Psoas muscle (tissue), 8 donors: ENCODE results near the gene APAF1. TPM values are rescaled to one million over a fixed set of nuclear protein-coding genes. Genes with fewer than 3 reads are reported as not detected.

ENCODE experiments used
- ATAC-seq, 4 donors: fragments of 200-7000 bp; cut with Tn5 transposase; one replicate each; pipeline ENCODE4 v1.9.1; 2020; ENCODE audit warnings: moderate library complexity in 3 of 4, mild to moderate bottlenecking in 2 of 4
- DNase-seq, 2 donors: peaks; one replicate each; pipeline ENCODE4 v3.0.0-alpha.2; 2020
- H3K27ac ChIP-seq: fragments of 200-600 bp; one replicate; pipeline ENCODE4 v1.8.0; 2022
- H3K27me3 ChIP-seq, 3 donors: fragments of 200-600 bp in 1 of 3; one replicate each; pipeline versions ENCODE4 v1.6.1 to v1.8.0; 2013 to 2022; ENCODE audit warnings: low read length in 2 of 3, mild to moderate bottlenecking in 2 of 3, moderate library complexity in 1 of 3; ENCODE audit not compliant: insufficient read depth in 3 of 3
- H3K36me3 ChIP-seq, 2 donors: fragments of 200-600 bp in 1 of 2; one replicate each; pipeline versions ENCODE4 v1.6.1 to v1.8.0; 2013 to 2022; ENCODE audit warnings: low read depth in 1 of 2, mild to moderate bottlenecking in 1 of 2, moderate library complexity in 1 of 2; ENCODE audit not compliant: insufficient read depth in 1 of 2
- H3K4me1 ChIP-seq: fragments of 200-600 bp; one replicate; pipeline ENCODE4 v1.8.0; 2022
- H3K4me3 ChIP-seq: fragments of 200-600 bp; one replicate; pipeline ENCODE4 v1.8.0; 2022; ENCODE audit warnings: mild to moderate bottlenecking
- H3K9me3 ChIP-seq: fragments of 200-600 bp; one replicate; pipeline ENCODE4 v1.8.0; 2022
- WGBS, 3 donors: extraction: QIAGEN DNeasy Blood & Tissue Kit; methylation state at CpG; one replicate each; pipeline versions ENCODE4 v1.1.6 to v1.1.7; 2013; 5-methylcytosine and 5-hydroxymethylcytosine counted together
- intact Hi-C, 2 donors: fragments of 100-400 bp; cut with DNase I; formaldehyde crosslinking; loops; one replicate each; pipeline versions ENCODE4 v1.11.0 to v1.14.2; 2022
- polyA plus RNA-seq, 3 donors: library from polyadenylated mRNA; stranded (reverse); fragments of 200-250 nt; gene quantifications; one replicate each; pipeline ENCODE4 v1.2.3, GENCODE V29; 2013
- total RNA-seq, 4 donors: library from RNA; stranded (reverse); fragmentation: NEBNext Ultra II Directional in 2 of 4; extraction: Animal tissue kit (Norgen Biotek cat#: 25700) in 2 of 4; gene quantifications; one replicate each; pipeline versions ENCODE4 v1.2.1 to v1.2.4, GENCODE V29; 2021 to 2023
- TF ChIP-seq, protein P1 (sequence below): fragments of 200-600 bp; IDR thresholded peaks from one replicate; pipeline ENCODE4 v1.8.0; 2022; ENCODE audit warnings: antibody characterized with exemption
- donor health status: healthy with polysubstance abuse.
- donor health status: DM: no; HTN: no; CAD: no; lungs with moderate emphysema.
- donor health status: Bipolar disorder and iron deficiency.
- donor health status: healthy.
- donor health status: DM: yes; HTN: yes; CAD: no.
- donor health status: DM: no; HTN: no; CAD: no.
- donor health status: DM: no; HTN: no; CAD: no.
- donor health status: DM: yes; HTN: yes; CAD: no.

APAF1 gene
- total and polyA plus RNA-seq, 7 donors = 2.0 to 10.2 (median 4.3) TPM

DNA sequence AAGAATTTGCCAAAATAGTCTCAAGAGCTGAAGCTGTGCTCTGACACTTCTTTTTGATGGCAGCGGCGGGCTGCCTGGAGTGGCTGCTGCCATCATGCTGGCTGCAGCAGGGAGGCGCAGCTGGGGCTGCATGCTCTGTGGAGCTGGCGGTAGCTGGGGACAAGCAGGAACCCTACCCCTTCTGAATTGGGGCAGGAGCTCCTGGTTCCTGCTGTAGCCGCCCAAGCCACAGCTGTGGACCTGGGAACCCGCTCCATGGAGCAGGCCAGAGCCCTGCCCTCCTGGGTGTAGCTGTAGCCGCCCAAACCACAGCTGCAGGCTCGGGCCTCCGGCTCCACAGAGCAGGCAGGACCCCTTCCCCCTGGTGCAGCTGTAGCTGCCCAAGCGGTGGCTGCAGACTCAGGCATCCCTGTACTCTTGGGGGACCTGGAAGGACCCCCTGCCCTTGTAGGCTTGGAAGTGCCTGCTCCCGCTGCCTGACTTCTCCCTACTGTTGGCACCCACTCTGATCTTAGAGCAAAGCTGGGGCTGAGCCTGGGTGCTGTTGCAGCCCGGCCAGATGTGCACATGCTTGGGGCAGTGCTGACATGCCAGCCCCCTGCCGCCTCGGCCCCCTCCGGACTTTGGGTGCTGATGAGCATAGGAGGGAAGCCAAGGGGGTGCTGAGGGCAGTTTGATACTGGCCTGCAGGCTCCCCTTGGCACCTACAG lies 33.3 kb downstream of the APAF1 start:
- ATAC-seq (no peak), DNase-seq (no peak)
- Histone ChIP-seq H3K36me3 (peaks cover 9 to 92% of the 10 kb centered on the region in 2 donors), H3K9me3 (no peaks in the 10 kb centered on the region), H3K4me3 (no peak overlapping the region), H3K27ac (no peak overlapping the region), H3K4me1 (no peaks in the 10 kb centered on the region), H3K27me3 (no peaks in the 10 kb centered on the region)
- intact Hi-C loops = no loop called here
- 93 to 96% (median 93%) methylated on average over 15 of the region's 15 CpGs for WGBS, 3 donors
- TF ChIP-seq, protein P1, sequence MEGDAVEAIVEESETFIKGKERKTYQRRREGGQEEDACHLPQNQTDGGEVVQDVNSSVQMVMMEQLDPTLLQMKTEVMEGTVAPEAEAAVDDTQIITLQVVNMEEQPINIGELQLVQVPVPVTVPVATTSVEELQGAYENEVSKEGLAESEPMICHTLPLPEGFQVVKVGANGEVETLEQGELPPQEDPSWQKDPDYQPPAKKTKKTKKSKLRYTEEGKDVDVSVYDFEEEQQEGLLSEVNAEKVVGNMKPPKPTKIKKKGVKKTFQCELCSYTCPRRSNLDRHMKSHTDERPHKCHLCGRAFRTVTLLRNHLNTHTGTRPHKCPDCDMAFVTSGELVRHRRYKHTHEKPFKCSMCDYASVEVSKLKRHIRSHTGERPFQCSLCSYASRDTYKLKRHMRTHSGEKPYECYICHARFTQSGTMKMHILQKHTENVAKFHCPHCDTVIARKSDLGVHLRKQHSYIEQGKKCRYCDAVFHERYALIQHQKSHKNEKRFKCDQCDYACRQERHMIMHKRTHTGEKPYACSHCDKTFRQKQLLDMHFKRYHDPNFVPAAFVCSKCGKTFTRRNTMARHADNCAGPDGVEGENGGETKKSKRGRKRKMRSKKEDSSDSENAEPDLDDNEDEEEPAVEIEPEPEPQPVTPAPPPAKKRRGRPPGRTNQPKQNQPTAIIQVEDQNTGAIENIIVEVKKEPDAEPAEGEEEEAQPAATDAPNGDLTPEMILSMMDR = no peak

DNA sequence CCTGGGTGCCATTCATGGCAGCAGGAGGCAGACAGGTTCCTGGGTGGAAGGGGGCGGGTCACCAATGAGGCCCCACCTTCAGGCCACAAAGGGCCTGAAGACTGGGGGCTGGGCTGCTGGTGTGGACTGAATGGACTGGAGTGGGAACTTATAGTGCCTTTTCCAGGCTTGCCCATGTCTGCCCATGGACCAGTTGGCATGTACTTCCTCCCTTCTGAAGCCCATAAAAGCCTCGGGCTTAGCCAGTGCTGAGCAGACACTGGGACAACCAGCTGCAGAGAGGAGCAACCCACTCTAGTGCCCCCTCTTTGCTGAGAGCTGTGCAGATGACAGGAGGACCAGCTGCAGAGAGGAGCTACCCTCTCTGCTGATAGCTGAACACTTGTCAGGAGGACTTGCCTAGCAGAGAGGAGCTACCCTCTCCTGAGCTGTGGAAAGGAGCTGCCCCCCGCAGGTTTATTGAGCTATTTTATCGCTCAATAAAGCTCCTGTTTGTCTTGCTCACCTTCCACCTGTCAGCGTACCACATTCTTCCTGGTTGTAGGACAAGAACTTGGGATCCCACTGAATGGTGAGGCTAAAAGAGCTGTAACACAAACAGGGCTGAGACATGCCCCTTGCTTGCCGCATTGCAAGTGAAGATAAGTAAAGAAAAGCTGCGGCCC lies 34.0 kb downstream of the APAF1 start:
- no peak for DNase-seq
- WGBS, 3 donors = 92 to 98% (median 94%) methylated on average over 7 of the region's 7 CpGs
- Histone ChIP-seq H3K27me3 (no peaks in the 10 kb centered on the region), H3K27ac (no peak overlapping the region), H3K9me3 (no peaks in the 10 kb centered on the region), H3K4me1 (no peaks in the 10 kb centered on the region), H3K36me3 (peaks cover 9 to 92% of the 10 kb centered on the region in 2 donors), H3K4me3 (no peak overlapping the region)
- TF ChIP-seq, protein P1 = no peak
- intact Hi-C loops = no loop called here
- ATAC-seq = no peak

DNA sequence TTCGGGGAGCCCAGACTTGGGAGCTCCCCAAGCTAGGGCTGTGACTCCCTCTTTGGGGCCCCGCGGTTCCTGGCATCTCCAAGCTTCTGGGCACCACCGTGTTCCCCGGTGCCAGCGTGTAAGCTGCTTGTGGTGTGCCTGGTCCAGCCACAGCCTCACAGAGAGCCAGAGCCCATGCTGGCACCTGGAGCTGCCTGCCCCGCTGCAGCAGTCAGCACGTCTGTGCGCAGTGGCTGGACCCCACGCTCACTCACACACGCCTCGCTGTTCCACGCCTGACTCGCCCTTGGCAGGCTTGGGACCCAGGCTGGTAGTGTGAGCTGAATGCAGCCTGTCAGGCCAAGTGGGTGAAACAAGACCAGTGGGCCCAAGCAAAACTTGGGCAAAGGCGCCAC lies 34.5 kb downstream of the APAF1 start:
- H3K9me3 ChIP-seq = no peaks in the 10 kb centered on the region
- H3K27me3 ChIP-seq = no peaks in the 10 kb centered on the region
- peaks cover 9 to 90% of the 10 kb centered on the region in 2 donors for H3K36me3 ChIP-seq
- H3K4me3 ChIP-seq = no peak overlapping the region
- ATAC-seq (no peak), DNase-seq (no peak)
- TF ChIP-seq, protein P1 = no peak
- intact Hi-C loops = no loop called here
- no peak overlapping the region for H3K27ac ChIP-seq
- WGBS, 3 donors = 93 to 97% (median 95%) methylated on average over 15 of the region's 15 CpGs
- H3K4me1 ChIP-seq = no peaks in the 10 kb centered on the region

DNA sequence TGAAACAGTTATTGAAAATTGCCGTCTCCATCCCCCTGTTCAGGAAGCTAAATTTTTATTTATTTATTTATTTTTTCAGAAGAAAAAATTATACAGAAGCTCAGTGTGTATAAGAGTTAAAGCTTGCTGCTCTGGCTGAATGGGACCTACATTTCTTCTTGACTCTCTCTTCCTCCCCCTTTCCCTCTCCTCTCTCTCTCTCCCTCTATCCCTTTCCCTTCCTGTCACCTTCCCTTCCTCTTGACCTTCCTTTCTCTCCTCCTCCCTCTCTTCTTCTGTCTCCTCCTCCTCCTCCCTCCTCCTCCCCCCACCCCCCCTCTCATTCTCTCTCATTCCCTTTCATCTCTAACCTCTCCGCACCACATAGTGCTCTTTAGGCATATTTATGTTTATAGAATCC lies 39.1 kb downstream of the APAF1 start:
- Histone ChIP-seq H3K4me1 (no peaks in the 10 kb centered on the region), H3K9me3 (no peaks in the 10 kb centered on the region), H3K4me3 (no peak overlapping the region), H3K36me3 (peaks cover 9 to 99% of the 10 kb centered on the region in 2 donors), H3K27me3 (no peaks in the 10 kb centered on the region), H3K27ac (no peak overlapping the region)
- DNase-seq (no peak), ATAC-seq (no peak)
- TF ChIP-seq, protein P1 = no peak
- intact Hi-C loops = no loop called here
- 93 to 97% (median 95%) methylated on average over 2 of the region's 2 CpGs for WGBS, 3 donors
